ENCODE results near the gene ST3GAL4. TPM values are rescaled to one million over a fixed set of nuclear protein-coding genes. Genes with fewer than 3 reads are reported as not detected.

ST3GAL4 gene
- total RNA-seq, 4 donors from 2014 or later = 42.1 to 56.2 (median 47.2) TPM

DNA sequence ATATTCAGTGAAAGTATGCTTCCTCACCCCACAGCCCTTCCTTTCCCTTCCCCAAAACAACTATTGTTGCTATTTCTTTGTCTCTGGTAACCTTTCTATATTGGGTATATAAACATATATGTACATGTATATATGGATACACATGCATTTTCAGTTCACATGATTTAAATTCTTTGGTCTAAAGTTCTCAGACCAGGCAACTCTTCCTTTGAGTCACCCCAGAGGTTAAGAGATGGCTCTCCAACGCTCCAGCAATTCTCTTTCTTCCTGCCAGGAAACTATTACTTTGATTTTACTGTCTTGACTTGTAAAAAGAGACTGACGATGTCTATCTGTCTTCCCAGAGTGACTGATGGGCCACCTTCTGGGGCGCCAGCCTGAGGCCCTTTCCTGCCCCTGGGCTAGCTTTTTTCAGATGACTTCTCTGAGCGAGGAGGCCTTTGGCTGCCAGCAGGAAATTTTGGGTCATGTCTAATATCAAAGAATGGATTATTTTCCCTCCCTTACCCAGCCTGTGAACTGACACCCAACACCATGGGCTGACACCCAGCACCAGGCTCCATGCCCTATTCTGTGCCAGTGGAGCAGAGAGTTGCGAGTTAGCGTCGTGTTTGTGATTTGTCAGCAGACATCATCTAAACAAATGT is 14.4 kb upstream of the ST3GAL4 start:
- peaks cover 0 to 46% of the 10 kb centered on the region in 2 donors for H3K36me3 ChIP-seq
- H3K4me1 ChIP-seq = peaks cover 0 to 42% (median 9%) of the 10 kb centered on the region in 3 donors
- H3K27ac ChIP-seq = peak overlapping the region in 1 of 4 donors; percentile 43
- no peak for TF ChIP-seq POLR2A (IDR thresholded peaks at IDR 0.05)
- no peak for TF ChIP-seq POLR2AphosphoS5 (IDR thresholded peaks at IDR 0.05)
- TF ChIP-seq, protein P1, sequence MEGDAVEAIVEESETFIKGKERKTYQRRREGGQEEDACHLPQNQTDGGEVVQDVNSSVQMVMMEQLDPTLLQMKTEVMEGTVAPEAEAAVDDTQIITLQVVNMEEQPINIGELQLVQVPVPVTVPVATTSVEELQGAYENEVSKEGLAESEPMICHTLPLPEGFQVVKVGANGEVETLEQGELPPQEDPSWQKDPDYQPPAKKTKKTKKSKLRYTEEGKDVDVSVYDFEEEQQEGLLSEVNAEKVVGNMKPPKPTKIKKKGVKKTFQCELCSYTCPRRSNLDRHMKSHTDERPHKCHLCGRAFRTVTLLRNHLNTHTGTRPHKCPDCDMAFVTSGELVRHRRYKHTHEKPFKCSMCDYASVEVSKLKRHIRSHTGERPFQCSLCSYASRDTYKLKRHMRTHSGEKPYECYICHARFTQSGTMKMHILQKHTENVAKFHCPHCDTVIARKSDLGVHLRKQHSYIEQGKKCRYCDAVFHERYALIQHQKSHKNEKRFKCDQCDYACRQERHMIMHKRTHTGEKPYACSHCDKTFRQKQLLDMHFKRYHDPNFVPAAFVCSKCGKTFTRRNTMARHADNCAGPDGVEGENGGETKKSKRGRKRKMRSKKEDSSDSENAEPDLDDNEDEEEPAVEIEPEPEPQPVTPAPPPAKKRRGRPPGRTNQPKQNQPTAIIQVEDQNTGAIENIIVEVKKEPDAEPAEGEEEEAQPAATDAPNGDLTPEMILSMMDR (IDR thresholded peaks at IDR 0.05) = no peak
- TF ChIP-seq EP300 (IDR thresholded peaks at IDR 0.05) = no peak
- H3K4me3 ChIP-seq = no peak overlapping the region
- no peaks in the 10 kb centered on the region for H3K9me3 ChIP-seq
- ATAC-seq = no peak
- WGBS, 2 donors (ENCODE audit: low coverage in 1 of 2) = 78 to 87% methylated on average over 4 to 5 of the region's 7 CpGs
- no peaks in the 10 kb centered on the region for H3K27me3 ChIP-seq

DNA sequence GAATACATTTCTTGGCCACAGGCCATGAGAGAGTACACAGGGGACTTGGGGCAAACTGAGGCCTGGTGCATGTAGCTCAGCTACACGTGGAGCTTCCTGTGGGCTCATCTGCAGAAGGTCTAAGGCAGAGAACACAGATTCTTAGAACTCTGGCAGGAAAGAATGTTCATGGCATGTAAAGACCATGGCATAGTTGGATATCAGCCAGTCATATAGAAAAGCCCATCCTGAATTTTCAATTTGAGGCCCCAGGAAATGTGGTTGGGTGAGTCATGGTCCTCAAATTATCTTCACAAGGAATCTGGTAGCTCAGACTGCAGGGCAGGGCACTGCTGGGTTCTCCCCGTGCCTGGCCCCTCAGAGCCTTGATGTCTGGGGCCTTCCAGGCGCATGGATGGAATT is 13.7 kb upstream of the ST3GAL4 start:
- no peaks in the 10 kb centered on the region for H3K27me3 ChIP-seq
- peaks cover 0 to 47% (median 11%) of the 10 kb centered on the region in 3 donors for H3K4me1 ChIP-seq
- no peaks in the 10 kb centered on the region for H3K9me3 ChIP-seq
- 66% methylated on average over 3 of the region's 3 CpGs; no CpG with 5 or more reads in 1 of the 2 donors for WGBS, 2 donors (ENCODE audit: low coverage in 1 of 2)
- ATAC-seq = no peak
- TF ChIP-seq POLR2AphosphoS5 (IDR thresholded peaks at IDR 0.05) = no peak
- TF ChIP-seq, protein P1 (IDR thresholded peaks at IDR 0.05) = no peak
- no peak for TF ChIP-seq POLR2A (IDR thresholded peaks at IDR 0.05)
- no peak for TF ChIP-seq EP300 (IDR thresholded peaks at IDR 0.05)
- peak overlapping the region in 1 of 4 donors; percentile 43 for H3K27ac ChIP-seq
- peaks cover 0 to 51% of the 10 kb centered on the region in 2 donors for H3K36me3 ChIP-seq
- no peak overlapping the region for H3K4me3 ChIP-seq

DNA sequence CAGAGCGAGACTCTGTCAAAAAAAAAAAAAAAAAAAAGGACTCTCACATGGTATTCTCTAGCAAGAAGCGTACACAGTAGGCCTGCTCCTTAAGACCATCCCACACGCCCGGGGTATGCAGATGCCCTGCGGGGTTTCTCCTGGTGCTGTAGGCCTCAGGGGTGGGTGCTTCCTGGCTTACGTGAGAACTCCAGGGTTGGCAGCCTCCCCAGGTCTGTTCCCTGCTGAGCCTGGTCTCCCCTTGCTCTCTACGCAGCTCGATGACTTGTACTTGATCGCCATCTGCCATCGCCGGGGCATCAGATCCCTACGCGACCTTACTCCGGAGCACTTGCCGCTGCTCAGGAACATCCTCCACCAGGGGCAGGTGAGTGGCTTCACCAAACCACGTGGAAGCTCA is 12.4 kb upstream of the ST3GAL4 start:
- TF ChIP-seq EP300 (IDR thresholded peaks at IDR 0.05) (no peak), POLR2A (IDR thresholded peaks at IDR 0.05) (no peak), POLR2AphosphoS5 (IDR thresholded peaks at IDR 0.05) (no peak)
- TF ChIP-seq, protein P1 (IDR thresholded peaks at IDR 0.05) = no peak
- ATAC-seq = no peak
- H3K4me3 ChIP-seq = no peak overlapping the region
- 96 to 100% methylated on average over 4 to 8 of the region's 16 CpGs for WGBS, 2 donors (ENCODE audit: low coverage in 1 of 2)
- H3K27ac ChIP-seq = no peak overlapping the region
- no peaks in the 10 kb centered on the region for H3K27me3 ChIP-seq
- peaks cover 0 to 51% of the 10 kb centered on the region in 2 donors for H3K36me3 ChIP-seq
- H3K9me3 ChIP-seq = no peaks in the 10 kb centered on the region
- H3K4me1 ChIP-seq = peaks cover 0 to 57% (median 14%) of the 10 kb centered on the region in 3 donors

DNA sequence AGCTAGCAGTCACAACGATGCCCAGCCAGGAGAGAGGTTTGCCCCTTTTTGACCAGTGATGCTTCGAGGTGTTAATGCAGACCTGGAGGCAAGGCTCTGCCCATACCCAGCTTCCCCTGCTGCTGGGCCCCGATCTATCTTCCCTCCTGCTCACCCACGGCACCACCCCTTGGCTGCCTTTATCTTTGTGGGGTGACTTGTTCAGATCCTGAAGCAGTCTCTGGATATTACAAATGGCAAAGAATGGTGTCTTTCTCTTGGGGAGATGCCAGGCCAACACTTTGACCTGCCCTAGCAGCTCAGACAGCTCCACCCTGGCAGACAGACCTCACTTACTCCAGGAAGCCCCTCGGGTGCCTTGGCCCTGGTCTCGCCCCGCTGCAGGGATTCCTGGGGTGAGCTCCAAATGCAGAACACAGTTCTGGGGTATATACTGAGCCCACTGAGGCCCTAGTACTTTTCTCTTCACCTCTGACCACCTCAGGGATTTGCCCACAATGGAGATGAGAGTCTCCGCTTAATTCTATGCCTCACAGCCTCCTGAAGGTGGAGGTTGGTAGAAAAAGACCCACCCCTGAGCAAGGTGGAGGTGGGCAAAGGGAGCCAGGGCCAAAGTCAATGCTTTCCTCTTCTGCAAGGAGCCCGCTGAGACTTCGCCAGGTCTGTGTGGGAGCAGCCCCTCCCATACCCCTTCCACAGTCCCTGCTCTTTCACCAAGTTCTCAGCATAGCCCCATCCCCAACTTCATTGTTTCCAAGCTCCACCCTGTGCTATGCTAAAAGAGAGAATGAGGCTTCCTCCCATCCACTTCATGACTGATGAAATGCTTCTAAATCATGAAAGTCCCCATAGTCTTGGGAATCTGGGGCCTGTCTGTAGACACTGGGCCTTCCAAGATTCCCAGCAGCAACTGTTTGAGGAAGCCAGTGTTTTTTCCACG is 11.1 kb upstream of the ST3GAL4 start:
- H3K27me3 ChIP-seq = no peaks in the 10 kb centered on the region
- no peaks in the 10 kb centered on the region for H3K9me3 ChIP-seq
- TF ChIP-seq POLR2A (IDR thresholded peaks at IDR 0.05) (no peak), POLR2AphosphoS5 (IDR thresholded peaks at IDR 0.05) (no peak), EP300 (IDR thresholded peaks at IDR 0.05) (no peak)
- TF ChIP-seq, protein P1 (IDR thresholded peaks at IDR 0.05) = no peak
- ATAC-seq = no peak
- peaks cover 0 to 68% (median 28%) of the 10 kb centered on the region in 3 donors for H3K4me1 ChIP-seq
- H3K4me3 ChIP-seq = no peak overlapping the region
- peaks cover 0 to 51% of the 10 kb centered on the region in 2 donors for H3K36me3 ChIP-seq
- H3K27ac ChIP-seq = peak overlapping the region in 2 of 4 donors; percentile 55 to 76
- WGBS, 2 donors (ENCODE audit: low coverage in 1 of 2) = 79 to 94% methylated on average over 3 to 4 of the region's 11 CpGs
